ENCODE data around the gene EYA4. TPM values are rescaled to one million over a fixed set of nuclear protein-coding genes. Genes with fewer than 3 reads are reported as not detected.

Gene EYA4
- total and polyA plus RNA-seq, 2 of the 4 experiments (the other 2 are of a cell fraction): 5.7 to 11.1 TPM

DNA sequence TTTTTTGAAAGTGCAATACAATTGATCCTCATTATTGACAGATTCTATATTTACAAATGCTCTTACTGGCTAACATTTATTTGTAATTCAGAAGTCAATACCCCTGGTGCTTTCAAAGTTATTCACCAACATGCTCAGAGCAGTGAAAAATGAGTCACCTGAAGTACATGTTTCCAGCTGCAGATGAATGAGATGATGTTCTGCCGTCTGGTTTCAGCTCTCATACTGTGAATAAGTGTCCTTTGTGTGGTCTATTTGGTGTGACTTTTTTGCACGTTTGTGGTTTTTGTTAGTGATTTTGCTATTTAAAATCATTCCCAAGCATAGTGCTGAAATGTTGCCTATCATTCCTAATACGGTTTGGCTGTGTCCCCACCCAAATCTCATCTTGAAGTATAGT, 22.3 kb upstream of the EYA4 start (continued):
- no peak for TF ChIP-seq MAZ (IDR thresholded peaks at IDR 0.05; ENCODE audit: borderline replicate concordance, low read depth, low read length)
- no peak for TF ChIP-seq RCOR1 (IDR thresholded peaks at IDR 0.05; ENCODE audit: insufficient replicate concordance, low read length)
- no peak for TF ChIP-seq FOS (IDR thresholded peaks at IDR 0.05; ENCODE audit: low read depth, low read length)

DNA sequence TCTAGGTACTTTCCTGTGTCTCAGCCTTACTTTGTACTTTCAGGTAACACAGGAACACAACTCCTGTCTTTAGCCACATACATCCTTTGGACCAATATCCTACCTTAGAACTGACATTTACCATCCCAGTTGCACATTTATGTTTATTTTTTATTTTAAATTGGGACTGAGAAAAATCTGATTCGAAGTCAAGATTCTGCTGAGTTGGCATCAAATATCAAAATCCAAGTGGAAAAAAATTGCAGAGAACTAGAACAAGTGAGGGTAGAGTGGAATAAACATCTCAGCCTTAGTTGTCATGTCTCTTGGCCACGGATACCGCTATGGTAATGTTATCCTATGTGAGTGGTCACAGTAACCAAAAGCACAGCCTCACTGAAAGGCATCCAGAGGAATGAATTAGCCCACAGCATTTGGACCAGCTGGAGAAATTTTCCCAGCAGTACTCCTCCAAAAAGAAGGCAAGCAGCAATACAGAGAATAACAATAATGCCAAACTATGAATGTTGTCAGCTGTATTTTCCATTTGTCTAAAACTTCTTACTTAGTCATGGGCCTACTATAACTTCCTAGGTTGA, 17.6 kb upstream of the EYA4 start:
- no peak overlapping the region for H3K9ac ChIP-seq (ENCODE audit: low read depth, low read length)
- no peak overlapping the region for H3K4me3 ChIP-seq (ENCODE audit: insufficient read depth, low read depth, low read length)
- H2AFZ ChIP-seq (replicated peaks; ENCODE audit: low read length, poor library complexity): no peak overlapping the region
- TF ChIP-seq FOS (IDR thresholded peaks at IDR 0.05; ENCODE audit: low read depth, low read length) (no peak), MAFK (IDR thresholded peaks at IDR 0.05; ENCODE audit: low read depth, low read length) (peak; percentile 87), NFE2L2 (IDR thresholded peaks at IDR 0.05; ENCODE audit: low read depth, low read length) (no peak)
- H3K56ac ChIP-seq (ENCODE audit: extremely low read depth, insufficient read depth, low read length): no peak overlapping the region
- H2AK5ac ChIP-seq (ENCODE audit: low read depth, low read length): no peak overlapping the region
- H3K4me1 ChIP-seq (ENCODE audit: control insufficient read depth, insufficient read depth, low read length): no peaks in the 10 kb centered on the region
- no peak overlapping the region for H2BK120ac ChIP-seq (ENCODE audit: low read depth, low read length)
- H2AK9ac ChIP-seq (replicated peaks; ENCODE audit: low read depth, low read length, poor library complexity): no peak overlapping the region
- no peak overlapping the region; the same call in 1 of the 2 replicates for H3K14ac ChIP-seq (replicated peaks; ENCODE audit: low read depth, low read length)
- POLR2A ChIA-PET (ENCODE audit: unreplicated experiment): no interaction called here
- H3K9me3 ChIP-seq (ENCODE audit: control insufficient read depth, insufficient read depth, low read length): no peaks in the 10 kb centered on the region
- no peaks in the 10 kb centered on the region for H3K9me1 ChIP-seq (ENCODE audit: insufficient read depth, low read length)
- H3K4ac ChIP-seq (ENCODE audit: low read depth, low read length): no peak overlapping the region
- H3K18ac ChIP-seq (ENCODE audit: low read depth, low read length): no peak overlapping the region
- H4K91ac ChIP-seq (ENCODE audit: insufficient read depth, low read depth, low read length): no peak overlapping the region
- no peak overlapping the region for H2BK15ac ChIP-seq (ENCODE audit: low read depth, low read length)
- H3K23ac ChIP-seq (ENCODE audit: low read depth, low read length): no peak overlapping the region
- no peak for DNase-seq
- H4K20me1 ChIP-seq (ENCODE audit: insufficient read depth, low read length): no peaks in the 10 kb centered on the region
- ATAC-seq (ENCODE audit: low read depth): no peak
- H3K27me3 ChIP-seq (ENCODE audit: control insufficient read depth, insufficient read depth, low read length): no peaks in the 10 kb centered on the region
- intact Hi-C loops (cut with micrococcal nuclease) (no loop called here), in situ Hi-C loops (cut with MboI; ENCODE audit: low sequenced_read_pairs) (no loop called here), dilution Hi-C loops (cut with HindIII; ENCODE audit: low sequenced_read_pairs, unreplicated experiment) (no loop called here)
- no peak overlapping the region for H3K27ac ChIP-seq (ENCODE audit: insufficient read depth, low read length)
- WGBS, 2 experiments (ENCODE audit: extremely low coverage in 2 of 2, insufficient read length in 1 of 2): no CpG with 5 or more reads among the region's 3 CpGs
- BruUV-seq (replicated peaks): no TSS peak
- no peak overlapping the region for H2BK20ac ChIP-seq (ENCODE audit: low read depth, low read length)
- CTCF ChIA-PET: no interaction called here
- H4K5ac ChIP-seq (ENCODE audit: low read depth, low read length): no peak overlapping the region
- H4K8ac ChIP-seq (ENCODE audit: low read depth in 2 of 2, low read length in 2 of 2): no peak overlapping the region
- H2BK5ac ChIP-seq (ENCODE audit: low read depth, low read length, poor library complexity, severe bottlenecking): no peak overlapping the region
- no peaks in the 10 kb centered on the region for H3K36me3 ChIP-seq (ENCODE audit: control insufficient read depth, insufficient read depth, low read length)
- H3K79me1 ChIP-seq (ENCODE audit: low read depth in 1 of 2, low read length in 2 of 2): no peaks in the 10 kb centered on the region
- H3K4me2 ChIP-seq (ENCODE audit: low read depth, low read length): no peak overlapping the region

Data from IMR-90 (cell line).